Activated T-cell treated with anti-CD3 and anti-CD28 coated beads, Interleukin-2, amount 50 U/mL, for 72 hours (primary cell): Measurements from ENCODE around the gene ZNF773. TPM values are rescaled to one million over a fixed set of nuclear protein-coding genes. Genes with fewer than 3 reads are reported as not detected.
A peak's percentile ranks its signal among the peaks of the same experiment; 100 is the strongest.
"Not testable (repeated sequence)": the region's sequence is repeated elsewhere in the genome, so short reads cannot be mapped to it uniquely, and the experiment has no call there.

Experiments used
- ATAC-seq, 2 donors: fragments of 150-1000 bp; cut with Tn5 transposase; replicated peaks in 1 of 2; 2 replicates each; pipeline ENCODE4 v1.10.0; 2021; ENCODE audit warnings: moderate library complexity in 2 of 2, mild to moderate bottlenecking in 1 of 2
- DNase-seq, 2 donors: peaks; one replicate each; pipeline ENCODE4 v3.0.0; 2021 to 2022; ENCODE audit warnings: mixed read lengths in 1 of 2
- H3K27ac Mint-ChIP-seq: one replicate; pipeline ENCODE4 v1.8.0; 2022; ENCODE audit warnings: mild to moderate bottlenecking, moderate library complexity, mixed read lengths
- H3K27me3 Mint-ChIP-seq: one replicate; pipeline ENCODE4 v1.8.0; 2022; ENCODE audit warnings: low read depth, mixed read lengths
- H3K36me3 Mint-ChIP-seq, 2 donors: one replicate each; pipeline ENCODE4 v1.8.0; 2022; ENCODE audit warnings: mixed read lengths in 2 of 2, mild to moderate bottlenecking in 1 of 2; ENCODE audit not compliant: insufficient read depth in 2 of 2
- H3K4me1 Mint-ChIP-seq: one replicate; pipeline ENCODE4 v1.8.0; 2022; ENCODE audit warnings: low read depth, mixed read lengths
- H3K4me3 Mint-ChIP-seq, 2 donors: one replicate each; pipeline ENCODE4 v1.8.0; 2022; ENCODE audit warnings: mild to moderate bottlenecking in 2 of 2, mixed read lengths in 2 of 2, moderate library complexity in 2 of 2
- H3K9me3 Mint-ChIP-seq, 2 donors: one replicate each; pipeline ENCODE4 v1.8.0; 2022; ENCODE audit warnings: mixed read lengths in 2 of 2
- total RNA-seq, 2 donors: library from RNA; stranded (reverse); gene quantifications; one replicate each; pipeline ENCODE4 v1.2.3, GENCODE V29; 2022

The ZNF773 gene
- total RNA-seq, result 10 to 100 TPM; 11.9 to 12.7 TPM

- H3K4me3 Mint-ChIP-seq, result peak within 1 kb of the TSS; percentile 48 to 90
- H3K27ac Mint-ChIP-seq, result peak within 1 kb of the TSS; percentile 91
- ATAC-seq (peak; percentile 98 to 99), DNase-seq (peak; percentile 96 to 97)
- H3K9me3 Mint-ChIP-seq, result peaks cover 22 to 30% of the 10 kb centered on the region in 2 donors
- H3K36me3 Mint-ChIP-seq, result peaks cover 44 to 57% of the 10 kb centered on the region in 2 donors
- peaks cover 33% of the 10 kb centered on the region for H3K4me1 Mint-ChIP-seq
- not testable (repeated sequence) for H3K27me3 Mint-ChIP-seq
Measured at GRCh38 chr19:57499680-57500395, at the start of gene ZNF773. Gene ZNF773 (plus strand): TSS chr19:57499938. CDS start chr19:57500081, 143 bp downstream.

GRCh38 chr19:57452307-57452706, 47.4 kb upstream of the ZNF773 start:
- H3K36me3 Mint-ChIP-seq, result peaks cover 19 to 38% of the 10 kb centered on the region in 2 donors
- ATAC-seq (no peak), DNase-seq (no peak)
- no peaks in the 10 kb centered on the region for H3K4me1 Mint-ChIP-seq
- H3K27ac Mint-ChIP-seq, result no peak overlapping the region
- no peak overlapping the region for H3K4me3 Mint-ChIP-seq
- H3K27me3 Mint-ChIP-seq, result no peaks in the 10 kb centered on the region
- H3K9me3 Mint-ChIP-seq, result peaks cover 9 to 10% of the 10 kb centered on the region in 2 donors

- no peak overlapping the region for H3K4me3 Mint-ChIP-seq
Measured at GRCh38 chr19:57465680-57466381, 33.9 kb upstream of the ZNF773 start.

GRCh38 chr19:57466489-57466888, 33.2 kb upstream of the ZNF773 start:
- no peak overlapping the region for H3K4me3 Mint-ChIP-seq
- H3K4me1 Mint-ChIP-seq, result no peaks in the 10 kb centered on the region
- no peak for DNase-seq
- no peak for ATAC-seq
- peaks cover 24 to 30% of the 10 kb centered on the region in 2 donors for H3K36me3 Mint-ChIP-seq
- H3K9me3 Mint-ChIP-seq, result peaks cover 16 to 34% of the 10 kb centered on the region in 2 donors
- H3K27me3 Mint-ChIP-seq, result no peaks in the 10 kb centered on the region
- H3K27ac Mint-ChIP-seq, result no peak overlapping the region

More at GRCh38 chr19:57465680-57466381, 33.9 kb upstream of the ZNF773 start:
- Mint-ChIP-seq H3K36me3 (peaks cover 25 to 27% of the 10 kb centered on the region in 2 donors), H3K27me3 (no peaks in the 10 kb centered on the region), H3K27ac (no peak overlapping the region), H3K4me1 (no peaks in the 10 kb centered on the region), H3K9me3 (peaks cover 14 to 32% of the 10 kb centered on the region in 2 donors)
- DNase-seq (peak; percentile 29 to 36), ATAC-seq (peak; percentile 61 to 65)

- Mint-ChIP-seq H3K4me1 (peaks cover 11% of the 10 kb centered on the region), H3K9me3 (peaks cover 30 to 45% of the 10 kb centered on the region in 2 donors), H3K4me3 (no peak overlapping the region), H3K27me3 (no peaks in the 10 kb centered on the region), H3K27ac (no peak overlapping the region), H3K36me3 (peaks cover 56 to 78% of the 10 kb centered on the region in 2 donors)
- ATAC-seq, result no peak
- no peak for DNase-seq
Measured at GRCh38 chr19:57473646-57474045, 26.1 kb upstream of the ZNF773 start.

- peak; percentile 84 to 92 for DNase-seq
- H3K27me3 Mint-ChIP-seq, result no peaks in the 10 kb centered on the region
- peak within 1 kb of the TSS; percentile 88 for H3K4me3 Mint-ChIP-seq
- ATAC-seq, result peak; percentile 100
- peaks cover 53 to 57% of the 10 kb centered on the region in 2 donors for H3K36me3 Mint-ChIP-seq
- H3K4me1 Mint-ChIP-seq, result peaks cover 11% of the 10 kb centered on the region
- H3K27ac Mint-ChIP-seq, result peak within 1 kb of the TSS; percentile 64
- peaks cover 29 to 36% of the 10 kb centered on the region in 2 donors for H3K9me3 Mint-ChIP-seq
Measured at GRCh38 chr19:57477191-57478008, 22.3 kb upstream of the ZNF773 start, which contains the start of gene ZNF772. Gene ZNF772 (minus strand): TSS chr19:57477566. CDS start chr19:57477309, 257 bp downstream.

GRCh38 chr19:57487477-57488298, 12.1 kb upstream of the ZNF773 start, which contains the start of gene ZNF419:
Gene ZNF419 (plus strand): TSS chr19:57487750. CDS start chr19:57487951, 201 bp downstream.
- H3K27ac Mint-ChIP-seq, result peak within 1 kb of the TSS; percentile 52
- peak within 1 kb of the TSS; percentile 70 to 75 for H3K4me3 Mint-ChIP-seq

GRCh38 chr19:57488299-57488644, 11.5 kb upstream of the ZNF773 start:
- Mint-ChIP-seq H3K9me3 (peaks cover 17 to 42% of the 10 kb centered on the region in 2 donors), H3K27ac (peak overlapping the region; percentile 52), H3K4me1 (peaks cover 16% of the 10 kb centered on the region), H3K4me3 (peak overlapping the region; percentile 70 to 75), H3K36me3 (peaks cover 52 to 54% of the 10 kb centered on the region in 2 donors)
- ATAC-seq, result peak in 1 of 2 donors; percentile 4
- DNase-seq, H3K27me3 Mint-ChIP-seq: not testable (repeated sequence)

More at GRCh38 chr19:57487477-57488298, 12.1 kb upstream of the ZNF773 start, which contains the start of gene ZNF419:
- not testable (repeated sequence) for H3K27me3 Mint-ChIP-seq
- H3K4me1 Mint-ChIP-seq, result peaks cover 16% of the 10 kb centered on the region
- peaks cover 16 to 36% of the 10 kb centered on the region in 2 donors for H3K9me3 Mint-ChIP-seq
- peak; percentile 93 to 94 for DNase-seq
- ATAC-seq, result peak; percentile 98 to 99
- peaks cover 46 to 48% of the 10 kb centered on the region in 2 donors for H3K36me3 Mint-ChIP-seq

GRCh38 chr19:57499332-57499679, 432 bp upstream of the ZNF773 start:
- peak overlapping the region; percentile 31 for H3K27ac Mint-ChIP-seq
- H3K9me3 Mint-ChIP-seq, result peaks cover 25 to 33% of the 10 kb centered on the region in 2 donors
- peaks cover 41 to 57% of the 10 kb centered on the region in 2 donors for H3K36me3 Mint-ChIP-seq
- H3K4me1 Mint-ChIP-seq, result peaks cover 33% of the 10 kb centered on the region
- peak overlapping the region; percentile 48 to 90 for H3K4me3 Mint-ChIP-seq
- DNase-seq, H3K27me3 Mint-ChIP-seq, ATAC-seq: not testable (repeated sequence)

GRCh38 chr19:57500400-57500799, 662 bp downstream of the ZNF773 start:
- not testable (repeated sequence) for DNase-seq, H3K27me3 Mint-ChIP-seq, ATAC-seq
- peaks cover 33% of the 10 kb centered on the region for H3K4me1 Mint-ChIP-seq
- peaks cover 22 to 30% of the 10 kb centered on the region in 2 donors for H3K9me3 Mint-ChIP-seq
- H3K4me3 Mint-ChIP-seq, result peak overlapping the region; percentile 48 to 90
- H3K27ac Mint-ChIP-seq, result peak overlapping the region; percentile 91
- peaks cover 48 to 59% of the 10 kb centered on the region in 2 donors for H3K36me3 Mint-ChIP-seq

- Mint-ChIP-seq H3K36me3 (peaks cover 57 to 81% of the 10 kb centered on the region in 2 donors), H3K27me3 (no peaks in the 10 kb centered on the region), H3K9me3 (peaks cover 17 to 34% of the 10 kb centered on the region in 2 donors), H3K4me3 (no peak overlapping the region), H3K27ac (no peak overlapping the region), H3K4me1 (peaks cover 13% of the 10 kb centered on the region)
- no peak for DNase-seq
- no peak for ATAC-seq
Measured at GRCh38 chr19:57506163-57506562, 6.4 kb downstream of the ZNF773 start.

GRCh38 chr19:57511484-57511883, 11.7 kb downstream of the ZNF773 start:
- ATAC-seq (no peak), DNase-seq (no peak)
- Mint-ChIP-seq H3K4me3 (no peak overlapping the region), H3K9me3 (peaks cover 14 to 34% of the 10 kb centered on the region in 2 donors), H3K4me1 (no peaks in the 10 kb centered on the region), H3K27ac (no peak overlapping the region), H3K27me3 (no peaks in the 10 kb centered on the region), H3K36me3 (peaks cover 43 to 70% of the 10 kb centered on the region in 2 donors)
